NCI-H146 treated with DMSO at 0.1 percent for 48 hours (cell line): ENCODE results near the gene VEGFA.
"Not testable (repeated sequence)": the region's sequence is repeated elsewhere in the genome, so short reads cannot be mapped to it uniquely, and the experiment has no call there.

Experiments
- DNase-seq: peaks from one replicate; lab custom pipeline; 2025; ENCODE audit not compliant: unreplicated experiment; lab: John Stamatoyannopoulos, UW

VEGFA gene

GRCh38 chr6:43801495-43802181 is 31.6 kb downstream of the VEGFA start:
- DNase-seq = no peak

- DNase-seq = no peak
Observed at GRCh38 chr6:43803055-43803782, 33.2 kb downstream of the VEGFA start.

GRCh38 chr6:43803783-43804549 is 34.0 kb downstream of the VEGFA start:
- no peak for DNase-seq

GRCh38 chr6:43804550-43805223 is 34.7 kb downstream of the VEGFA start:
- DNase-seq = no peak

- no peak for DNase-seq
Observed at GRCh38 chr6:43805699-43806042, 35.7 kb downstream of the VEGFA start.

GRCh38 chr6:43806043-43806757 is 36.2 kb downstream of the VEGFA start:
- peak; percentile 49 for DNase-seq

- no peak for DNase-seq
Observed at GRCh38 chr6:43806758-43807227, 36.8 kb downstream of the VEGFA start.

GRCh38 chr6:43807228-43808061 is 37.4 kb downstream of the VEGFA start:
- DNase-seq = no peak

- no peak for DNase-seq
Observed at GRCh38 chr6:43808412-43808811, 38.4 kb downstream of the VEGFA start.

- DNase-seq = peak; percentile 81
Observed at GRCh38 chr6:43809417-43810305, 39.6 kb downstream of the VEGFA start.

GRCh38 chr6:43810965-43811732 is 41.1 kb downstream of the VEGFA start:
- no peak for DNase-seq

GRCh38 chr6:43811733-43812099 is 41.7 kb downstream of the VEGFA start:
- no peak for DNase-seq

- DNase-seq = no peak
Observed at GRCh38 chr6:43812850-43813578, 43.0 kb downstream of the VEGFA start.

- no peak for DNase-seq
Observed at GRCh38 chr6:43814111-43814510, 44.1 kb downstream of the VEGFA start.

- no peak for DNase-seq
Observed at GRCh38 chr6:43814865-43815264, 44.9 kb downstream of the VEGFA start.

GRCh38 chr6:43817192-43817591 is 47.2 kb downstream of the VEGFA start:
- no peak for DNase-seq

GRCh38 chr6:43818973-43819372 is 49.0 kb downstream of the VEGFA start:
- DNase-seq = not testable (repeated sequence)
